GM18505 (cell line): ENCODE measurements around the gene GCNT2.
"Not testable (repeated sequence)": the region's sequence is repeated elsewhere in the genome, so short reads cannot be mapped to it uniquely, and the experiment has no call there.

Experiments used
- ATAC-seq: cut with Tn5 transposase; IDR thresholded peaks from one replicate; pipeline ENCODE4 v1.9.1; 2021; ENCODE audit not compliant: unreplicated experiment
- POLR2A ChIP-seq: IDR thresholded peaks from 4 replicates; pipeline ENCODE4 v1.6.1; 2011; ENCODE audit warnings: borderline replicate concordance; ENCODE audit not compliant: insufficient read depth, insufficient read length; ENCODE audit errors: extremely low read depth

The GCNT2 gene

GRCh38 chr6:10627800-10628199, 106.6 kb downstream of the GCNT2 start:
- ATAC-seq = no peak

GRCh38 chr6:10630178-10630577, 109.0 kb downstream of the GCNT2 start:
- no peak for TF ChIP-seq POLR2A
- ATAC-seq = no peak

More at GRCh38 chr6:10627800-10628199, 106.6 kb downstream of the GCNT2 start:
- no peak for TF ChIP-seq POLR2A

GRCh38 chr6:10633216-10633615, 112.1 kb downstream of the GCNT2 start:
- peak; percentile 99 for ATAC-seq
- no peak for TF ChIP-seq POLR2A

- no peak for ATAC-seq
These were observed 119.3 kb downstream of the GCNT2 start for GRCh38 chr6:10640412-10640811.

GRCh38 chr6:10641528-10641927, 120.4 kb downstream of the GCNT2 start:
- TF ChIP-seq POLR2A = no peak
- ATAC-seq = no peak

More at GRCh38 chr6:10640412-10640811, 119.3 kb downstream of the GCNT2 start:
- no peak for TF ChIP-seq POLR2A

- ATAC-seq = peak; percentile 97
- no peak for TF ChIP-seq POLR2A
These were observed 122.1 kb downstream of the GCNT2 start for GRCh38 chr6:10643201-10643651.

- no peak for TF ChIP-seq POLR2A
These were observed 123.1 kb downstream of the GCNT2 start for GRCh38 chr6:10644225-10644624.

GRCh38 chr6:10655508-10656055, 134.4 kb downstream of the GCNT2 start:
- no peak for ATAC-seq
- TF ChIP-seq POLR2A = no peak

More at GRCh38 chr6:10644225-10644624, 123.1 kb downstream of the GCNT2 start:
- no peak for ATAC-seq

- ATAC-seq = no peak
- no peak for TF ChIP-seq POLR2A
These were observed 138.0 kb downstream of the GCNT2 start for GRCh38 chr6:10658910-10659698.

GRCh38 chr6:10659699-10660348, 138.7 kb downstream of the GCNT2 start:
- TF ChIP-seq POLR2A = no peak
- no peak for ATAC-seq

GRCh38 chr6:10660431-10661191, 139.5 kb downstream of the GCNT2 start:
- not testable (repeated sequence) for ATAC-seq

- TF ChIP-seq POLR2A = no peak
- ATAC-seq = no peak
These were observed 141.1 kb downstream of the GCNT2 start for GRCh38 chr6:10662207-10662606.

GRCh38 chr6:10662742-10663141, 141.6 kb downstream of the GCNT2 start:
- ATAC-seq = no peak
- no peak for TF ChIP-seq POLR2A

- ATAC-seq = not testable (repeated sequence)
These were observed 144.4 kb downstream of the GCNT2 start for GRCh38 chr6:10665595-10665994.
